Neural cell (in vitro differentiated cells): ENCODE data around the gene COX4I1. TPM values are rescaled to one million over a fixed set of nuclear protein-coding genes. Genes with fewer than 3 reads are reported as not detected.

Experiments used
- H2AFZ ChIP-seq: fragments of 200-600, 300-800 bp; sonication (generic), shearing (Covaris generic); 2 replicates; pipeline ENCODE4 v1.6.0; 2014; ENCODE audit warnings: low read depth, mild to moderate bottlenecking, antibody characterized with exemption, low read length, moderate library complexity
- H3F3A ChIP-seq: fragments of 200-600 bp; shearing (Covaris generic); 2 replicates; pipeline ENCODE4 v1.6.1; 2016; ENCODE audit warnings: mild to moderate bottlenecking, moderate library complexity, mixed read lengths, antibody characterized with exemption, low read length; ENCODE audit not compliant: insufficient read depth, poor library complexity, severe bottlenecking
- H3K27ac ChIP-seq: fragments of 200-600, 300-800 bp; sonication (generic), shearing (Covaris generic); 2 replicates; pipeline ENCODE4 v1.5.1; 2014; ENCODE audit warnings: mild to moderate bottlenecking, low read length, moderate library complexity
- H3K27me3 ChIP-seq: fragments of 300-800, 200-600 bp; sonication (generic), shearing (Covaris generic); 2 replicates; pipeline ENCODE4 v1.6.0; 2014; ENCODE audit warnings: mild to moderate bottlenecking, low read depth, low read length, moderate library complexity; ENCODE audit not compliant: insufficient read depth
- H3K36me3 ChIP-seq: fragments of 300-800, 200-600 bp; sonication (generic), shearing (Covaris generic); 2 replicates; pipeline ENCODE4 v1.5.1; 2014; ENCODE audit warnings: mild to moderate bottlenecking, antibody characterized with exemption, low read length, moderate library complexity; ENCODE audit not compliant: insufficient read depth
- H3K4me2 ChIP-seq: fragments of 300-800, 200-600 bp; sonication (generic), shearing (Covaris generic); 2 replicates; pipeline ENCODE4 v1.6.0; 2014; ENCODE audit warnings: mild to moderate bottlenecking, low read length
- H3K4me3 ChIP-seq: fragments of 300-800, 200-600 bp; sonication (generic), shearing (Covaris generic); 2 replicates; pipeline ENCODE4 v1.5.1; 2014; ENCODE audit warnings: mild to moderate bottlenecking, low read length, moderate library complexity
- H3K79me2 ChIP-seq: fragments of 200-600 bp; shearing (Covaris generic); replicated peaks from 2 replicates; pipeline ENCODE4 v1.6.0; 2014; ENCODE audit warnings: mild to moderate bottlenecking, low read length, moderate library complexity; ENCODE audit not compliant: insufficient read depth
- H3K9ac ChIP-seq: fragments of 300-800, 200-600 bp; sonication (generic), shearing (Covaris generic); 2 replicates; pipeline ENCODE4 v1.6.1; 2016; ENCODE audit warnings: mild to moderate bottlenecking, low read length, mixed read lengths
- H3K9me2 ChIP-seq: fragments of 200-600 bp; shearing (Covaris generic); 2 replicates; pipeline ENCODE4 v1.6.1; 2016; ENCODE audit warnings: mild to moderate bottlenecking, low read length, mixed read lengths; ENCODE audit not compliant: insufficient read depth
- H3K9me3 ChIP-seq: fragments of 200-600, 300-800 bp; sonication (generic), shearing (Covaris generic); 2 replicates; pipeline ENCODE4 v1.6.1; 2016; ENCODE audit warnings: mild to moderate bottlenecking, mixed run types, low read length, moderate library complexity, mixed read lengths
- H4K20me1 ChIP-seq: fragments of 200-600 bp; shearing (Covaris generic); 2 replicates; pipeline ENCODE4 v1.6.1; 2016; ENCODE audit warnings: mild to moderate bottlenecking, mixed run types; ENCODE audit not compliant: insufficient read depth
- EP300 ChIP-seq: fragments of 450-650 bp; conservative IDR thresholded peaks from 2 replicates; pipeline ENCODE4 v1.6.1; 2014; ENCODE audit warnings: antibody characterized with exemption, mild to moderate bottlenecking, moderate library complexity; ENCODE audit not compliant: poor library complexity, severe bottlenecking
- EZH2 ChIP-seq: fragments of 200-600, 300-800 bp; shearing (Covaris generic), sonication (generic); IDR thresholded peaks from 2 replicates; pipeline ENCODE4 v1.6.1; 2014; ENCODE audit warnings: antibody characterized with exemption, low read length, borderline replicate concordance, mild to moderate bottlenecking; ENCODE audit not compliant: insufficient read depth, poor library complexity, severe bottlenecking
- MXI1 ChIP-seq: fragments of 450-650 bp; conservative IDR thresholded peaks from 2 replicates; pipeline ENCODE4 v1.6.1; 2014; ENCODE audit warnings: antibody characterized with exemption, mild to moderate bottlenecking; ENCODE audit not compliant: poor library complexity, severe bottlenecking
- POLR2AphosphoS5 ChIP-seq: IDR thresholded peaks from 2 replicates; pipeline ENCODE4 v1.6.1; 2012
- RAD21 ChIP-seq: fragments of 450-650 bp; conservative IDR thresholded peaks from 2 replicates; pipeline ENCODE4 v1.6.1; 2014; ENCODE audit warnings: antibody characterized with exemption, mild to moderate bottlenecking, moderate library complexity
- SMC3 ChIP-seq: fragments of 450-650 bp; conservative IDR thresholded peaks from 2 replicates; pipeline ENCODE4 v1.6.1; 2014; ENCODE audit warnings: antibody characterized with exemption, mild to moderate bottlenecking, moderate library complexity; ENCODE audit not compliant: poor library complexity
- TAF1 ChIP-seq: IDR thresholded peaks from 2 replicates; pipeline ENCODE4 v1.6.1; 2012; ENCODE audit warnings: low read depth
- polyA plus RNA-seq: library from polyadenylated mRNA; depleted of rRNA; stranded (reverse); fragments of >200 nt; gene quantifications from 2 replicates; pipeline ENCODE4 v1.2.3, GENCODE V29; 2014
- TF ChIP-seq, protein P1 (sequence below): fragments of 450-650 bp; IDR thresholded peaks from 2 replicates; pipeline ENCODE4 v1.5.1; 2014; ENCODE audit warnings: antibody characterized with exemption, mild to moderate bottlenecking, moderate library complexity; ENCODE audit not compliant: poor library complexity, severe bottlenecking
- TF ChIP-seq, protein P2 (sequence below): IDR thresholded peaks from 2 replicates; pipeline ENCODE4 v1.6.1; 2012; ENCODE audit warnings: borderline replicate concordance

Gene COX4I1
- polyA plus RNA-seq, 1 donor from 2014 or later = 709 TPM

DNA sequence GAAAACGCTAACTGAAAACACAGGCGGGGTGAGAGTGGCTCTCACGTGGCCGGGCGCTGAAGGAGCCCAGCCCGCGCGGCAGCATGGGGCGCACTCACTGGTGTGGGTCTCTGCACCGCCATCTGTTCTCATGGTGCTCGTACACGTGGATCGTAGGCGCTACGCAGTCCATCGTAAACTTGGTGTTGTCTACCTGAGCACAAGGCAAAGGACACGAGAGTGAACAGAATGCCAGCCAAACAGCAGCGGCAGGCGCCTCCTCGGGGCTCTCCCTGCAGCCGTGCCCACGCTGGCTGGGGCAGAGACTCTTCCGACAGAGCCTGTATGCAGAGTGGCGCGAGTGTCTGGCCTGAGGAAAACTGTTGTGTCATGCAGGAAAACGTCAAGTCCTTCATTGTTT is 19.2 kb upstream of the COX4I1 start:
- Histone ChIP-seq H3K36me3 (no peaks in the 10 kb centered on the region), H3F3A (no peaks in the 10 kb centered on the region), H3K27ac (no peak overlapping the region), H3K9ac (no peak overlapping the region), H3K4me3 (no peak overlapping the region), H3K4me2 (no peak overlapping the region), H4K20me1 (no peaks in the 10 kb centered on the region), H3K9me2 (no peaks in the 10 kb centered on the region), H3K27me3 (no peaks in the 10 kb centered on the region), H2AFZ (no peak overlapping the region), H3K9me3 (no peaks in the 10 kb centered on the region), H3K79me2 (no peaks in the 10 kb centered on the region)
- TF ChIP-seq, protein P1, sequence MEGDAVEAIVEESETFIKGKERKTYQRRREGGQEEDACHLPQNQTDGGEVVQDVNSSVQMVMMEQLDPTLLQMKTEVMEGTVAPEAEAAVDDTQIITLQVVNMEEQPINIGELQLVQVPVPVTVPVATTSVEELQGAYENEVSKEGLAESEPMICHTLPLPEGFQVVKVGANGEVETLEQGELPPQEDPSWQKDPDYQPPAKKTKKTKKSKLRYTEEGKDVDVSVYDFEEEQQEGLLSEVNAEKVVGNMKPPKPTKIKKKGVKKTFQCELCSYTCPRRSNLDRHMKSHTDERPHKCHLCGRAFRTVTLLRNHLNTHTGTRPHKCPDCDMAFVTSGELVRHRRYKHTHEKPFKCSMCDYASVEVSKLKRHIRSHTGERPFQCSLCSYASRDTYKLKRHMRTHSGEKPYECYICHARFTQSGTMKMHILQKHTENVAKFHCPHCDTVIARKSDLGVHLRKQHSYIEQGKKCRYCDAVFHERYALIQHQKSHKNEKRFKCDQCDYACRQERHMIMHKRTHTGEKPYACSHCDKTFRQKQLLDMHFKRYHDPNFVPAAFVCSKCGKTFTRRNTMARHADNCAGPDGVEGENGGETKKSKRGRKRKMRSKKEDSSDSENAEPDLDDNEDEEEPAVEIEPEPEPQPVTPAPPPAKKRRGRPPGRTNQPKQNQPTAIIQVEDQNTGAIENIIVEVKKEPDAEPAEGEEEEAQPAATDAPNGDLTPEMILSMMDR = no peak
- TF ChIP-seq SMC3 (no peak), TAF1 (no peak), EP300 (no peak), EZH2 (no peak)

DNA sequence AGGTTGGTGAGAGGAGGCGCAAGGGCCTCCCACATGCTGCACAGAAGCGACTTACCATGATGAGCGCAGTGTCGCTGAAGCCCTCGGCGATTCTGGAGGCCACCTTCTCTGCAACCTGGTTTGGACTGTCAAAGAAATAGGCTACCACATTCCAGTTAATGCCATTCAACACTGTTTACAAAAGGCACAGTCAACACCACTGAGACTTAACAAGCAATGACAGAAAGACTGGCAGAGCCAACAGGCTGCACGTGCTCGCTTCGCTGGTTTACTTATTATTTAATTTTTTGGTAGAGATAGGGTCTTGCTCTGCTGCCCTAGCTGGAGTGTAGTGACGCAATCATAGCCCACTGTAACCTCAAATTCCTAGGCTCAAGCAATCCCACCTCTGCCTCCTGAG is 18.3 kb upstream of the COX4I1 start:
- no peak overlapping the region for H3K27ac ChIP-seq
- H3K27me3 ChIP-seq = no peaks in the 10 kb centered on the region
- H3K9me2 ChIP-seq = no peaks in the 10 kb centered on the region
- no peak overlapping the region for H3K9ac ChIP-seq
- H3K79me2 ChIP-seq = no peaks in the 10 kb centered on the region
- no peaks in the 10 kb centered on the region for H3K36me3 ChIP-seq
- H3K9me3 ChIP-seq = no peaks in the 10 kb centered on the region
- no peak overlapping the region for H3K4me3 ChIP-seq
- TF ChIP-seq TAF1 = no peak
- TF ChIP-seq EP300 = no peak
- TF ChIP-seq SMC3 = no peak
- no peaks in the 10 kb centered on the region for H3F3A ChIP-seq
- H2AFZ ChIP-seq = no peak overlapping the region
- no peaks in the 10 kb centered on the region for H4K20me1 ChIP-seq
- no peak overlapping the region for H3K4me2 ChIP-seq

DNA sequence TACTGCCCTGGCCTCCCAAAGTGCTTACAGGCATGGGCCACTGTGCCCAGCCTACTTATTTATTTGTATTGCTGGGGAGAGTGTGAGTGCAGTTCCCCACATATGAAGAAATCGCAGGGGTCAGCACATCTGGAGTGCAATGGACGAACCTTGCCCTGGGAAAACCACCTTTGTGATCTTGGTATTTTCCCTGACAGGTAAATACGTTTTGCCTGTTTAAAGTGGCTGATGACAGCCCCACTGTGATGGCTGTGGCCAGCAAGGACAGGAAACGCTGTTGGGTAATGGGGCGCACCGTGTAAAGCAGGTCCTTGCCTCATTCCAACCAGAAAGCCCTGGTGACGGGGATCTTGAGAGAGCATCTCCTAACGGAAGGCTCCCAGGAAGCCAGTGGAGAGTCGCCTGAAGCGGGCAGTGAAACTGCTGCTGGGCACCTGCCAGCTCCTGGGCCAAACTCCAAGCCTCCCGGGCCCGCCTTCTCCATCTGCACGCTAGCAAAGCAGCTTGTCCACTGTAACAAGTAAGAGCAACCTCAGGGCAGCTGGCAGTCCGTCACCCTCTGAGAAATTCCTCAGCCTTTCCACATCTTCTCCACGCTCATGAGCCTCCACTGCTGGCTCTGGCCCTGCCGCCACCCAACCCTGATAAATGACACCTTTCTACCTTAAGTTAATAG is 17.7 kb upstream of the COX4I1 start:
- H3K9me3 ChIP-seq = no peaks in the 10 kb centered on the region
- no peak overlapping the region for H3K27ac ChIP-seq
- no peaks in the 10 kb centered on the region for H3K36me3 ChIP-seq
- no peak overlapping the region for H3K4me2 ChIP-seq
- H3K4me3 ChIP-seq = no peak overlapping the region
- no peaks in the 10 kb centered on the region for H3K27me3 ChIP-seq
- TF ChIP-seq EZH2 = no peak
- TF ChIP-seq RAD21 = no peak
- TF ChIP-seq, protein P1 = no peak
- TF ChIP-seq SMC3 = no peak
- TF ChIP-seq, protein P2, sequence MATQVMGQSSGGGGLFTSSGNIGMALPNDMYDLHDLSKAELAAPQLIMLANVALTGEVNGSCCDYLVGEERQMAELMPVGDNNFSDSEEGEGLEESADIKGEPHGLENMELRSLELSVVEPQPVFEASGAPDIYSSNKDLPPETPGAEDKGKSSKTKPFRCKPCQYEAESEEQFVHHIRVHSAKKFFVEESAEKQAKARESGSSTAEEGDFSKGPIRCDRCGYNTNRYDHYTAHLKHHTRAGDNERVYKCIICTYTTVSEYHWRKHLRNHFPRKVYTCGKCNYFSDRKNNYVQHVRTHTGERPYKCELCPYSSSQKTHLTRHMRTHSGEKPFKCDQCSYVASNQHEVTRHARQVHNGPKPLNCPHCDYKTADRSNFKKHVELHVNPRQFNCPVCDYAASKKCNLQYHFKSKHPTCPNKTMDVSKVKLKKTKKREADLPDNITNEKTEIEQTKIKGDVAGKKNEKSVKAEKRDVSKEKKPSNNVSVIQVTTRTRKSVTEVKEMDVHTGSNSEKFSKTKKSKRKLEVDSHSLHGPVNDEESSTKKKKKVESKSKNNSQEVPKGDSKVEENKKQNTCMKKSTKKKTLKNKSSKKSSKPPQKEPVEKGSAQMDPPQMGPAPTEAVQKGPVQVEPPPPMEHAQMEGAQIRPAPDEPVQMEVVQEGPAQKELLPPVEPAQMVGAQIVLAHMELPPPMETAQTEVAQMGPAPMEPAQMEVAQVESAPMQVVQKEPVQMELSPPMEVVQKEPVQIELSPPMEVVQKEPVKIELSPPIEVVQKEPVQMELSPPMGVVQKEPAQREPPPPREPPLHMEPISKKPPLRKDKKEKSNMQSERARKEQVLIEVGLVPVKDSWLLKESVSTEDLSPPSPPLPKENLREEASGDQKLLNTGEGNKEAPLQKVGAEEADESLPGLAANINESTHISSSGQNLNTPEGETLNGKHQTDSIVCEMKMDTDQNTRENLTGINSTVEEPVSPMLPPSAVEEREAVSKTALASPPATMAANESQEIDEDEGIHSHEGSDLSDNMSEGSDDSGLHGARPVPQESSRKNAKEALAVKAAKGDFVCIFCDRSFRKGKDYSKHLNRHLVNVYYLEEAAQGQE = no peak
- TF ChIP-seq TAF1 = no peak
- TF ChIP-seq MXI1 = no peak
- TF ChIP-seq EP300 = no peak
- TF ChIP-seq POLR2AphosphoS5 = no peak
- H2AFZ ChIP-seq = no peak overlapping the region
- no peaks in the 10 kb centered on the region for H3K9me2 ChIP-seq
- no peaks in the 10 kb centered on the region for H3K79me2 ChIP-seq
- H3F3A ChIP-seq = no peaks in the 10 kb centered on the region
- H3K9ac ChIP-seq = no peak overlapping the region
- H4K20me1 ChIP-seq = no peaks in the 10 kb centered on the region
